GM12892 (cell line): Measurements from ENCODE around the gene C11orf21.

Experiments
- POLR2A ChIP-seq: IDR thresholded peaks from 2 replicates; pipeline ENCODE4 v1.6.1; 2011; ENCODE audit warnings: low read depth, low read length, control low read depth
- TAF1 ChIP-seq: IDR thresholded peaks from 2 replicates; pipeline ENCODE4 v1.6.1; 2011; ENCODE audit warnings: low read depth, mild to moderate bottlenecking, control low read depth, low read length, borderline replicate concordance

DNA sequence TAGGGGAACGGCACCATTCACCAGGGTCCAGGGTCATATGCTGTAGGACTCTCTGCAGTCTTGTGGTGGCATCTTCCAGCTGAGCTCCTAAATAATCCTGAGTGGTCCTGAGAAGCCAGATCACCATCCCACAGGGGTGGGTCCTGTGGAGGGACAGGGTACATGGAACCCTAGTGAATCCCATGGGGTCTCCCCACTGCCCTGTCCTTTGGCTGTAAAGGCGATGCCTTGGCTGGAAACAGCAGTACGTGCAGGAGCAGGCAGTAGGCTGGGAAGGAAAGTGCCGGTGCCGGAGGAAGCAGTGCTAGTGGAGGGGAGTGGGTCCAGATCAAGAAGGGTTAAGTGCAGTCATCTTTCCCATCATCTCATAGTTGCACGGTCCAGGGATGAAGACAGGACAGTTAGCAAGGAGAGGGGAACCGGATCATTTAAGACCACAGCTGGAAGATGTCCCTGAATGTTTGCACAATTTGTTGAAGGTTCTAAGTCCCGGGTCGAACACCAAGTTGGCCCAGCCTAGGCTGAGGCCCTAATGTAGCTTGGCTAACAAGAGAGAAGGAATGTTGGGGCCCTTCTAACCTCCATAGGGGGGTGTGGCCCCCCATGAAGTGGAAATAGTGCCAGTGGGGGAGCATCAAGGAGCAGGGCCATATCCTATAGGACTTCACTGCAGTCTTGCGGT, 18.2 kb upstream of the C11orf21 start:
- TF ChIP-seq TAF1 (no peak), POLR2A (no peak)
